GM12865 (cell line): ENCODE data around the gene PRUNE2.

Experiments used
- DNase-seq: peaks from one replicate; pipeline ENCODE4 v3.0.0; 2010; ENCODE audit warnings: low read depth
- H3K4me3 ChIP-seq: 2 replicates; pipeline ENCODE4 v1.5.1; 2011; ENCODE audit warnings: mild to moderate bottlenecking, low read depth, low read length, control low read depth
- CTCF ChIP-seq: IDR thresholded peaks from 2 replicates; pipeline ENCODE4 v1.5.1; 2011; ENCODE audit warnings: low read length, control low read depth, low read depth, inconsistent platforms; ENCODE audit not compliant: insufficient read depth; ENCODE audit errors: missing control alignments

The PRUNE2 gene

DNA sequence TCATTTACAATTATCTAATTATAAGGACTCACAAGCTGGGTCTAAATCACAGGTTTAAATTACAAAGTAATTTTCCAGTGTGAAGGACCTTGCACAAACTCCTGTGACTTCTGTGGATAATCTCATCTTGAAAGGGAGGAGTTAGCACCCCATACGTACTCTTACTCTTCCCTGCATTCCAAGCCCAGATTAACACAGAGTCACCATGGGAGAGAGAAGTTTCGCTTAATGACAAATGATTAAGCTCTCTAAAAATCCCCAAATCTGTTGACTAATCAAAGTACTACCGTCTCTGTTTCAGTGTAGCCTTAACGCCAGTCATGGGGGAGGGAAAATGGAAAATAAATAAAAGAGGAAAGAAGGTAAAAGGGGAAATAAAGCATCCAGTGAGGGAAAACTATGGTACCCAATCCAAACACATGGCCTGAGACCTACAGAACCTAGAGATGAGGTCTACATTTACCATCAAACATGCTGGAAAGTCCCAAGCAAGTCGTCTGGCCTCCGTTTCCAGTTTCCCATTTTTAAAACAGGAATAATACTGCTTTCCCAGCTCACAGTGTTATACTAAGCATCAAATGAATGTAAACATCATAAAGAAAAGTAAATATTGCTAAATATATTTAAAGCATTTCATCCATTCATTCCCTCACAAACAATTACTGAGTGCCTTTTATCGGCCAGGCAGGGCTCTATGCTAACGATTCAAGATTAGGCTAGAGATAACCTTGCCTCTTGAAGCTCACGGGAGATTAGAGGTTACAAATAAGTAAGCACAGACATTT lies 78.4 kb downstream of the PRUNE2 start:
- TF ChIP-seq CTCF = no peak
- DNase-seq = no peak
- H3K4me3 ChIP-seq = no peak overlapping the region

DNA sequence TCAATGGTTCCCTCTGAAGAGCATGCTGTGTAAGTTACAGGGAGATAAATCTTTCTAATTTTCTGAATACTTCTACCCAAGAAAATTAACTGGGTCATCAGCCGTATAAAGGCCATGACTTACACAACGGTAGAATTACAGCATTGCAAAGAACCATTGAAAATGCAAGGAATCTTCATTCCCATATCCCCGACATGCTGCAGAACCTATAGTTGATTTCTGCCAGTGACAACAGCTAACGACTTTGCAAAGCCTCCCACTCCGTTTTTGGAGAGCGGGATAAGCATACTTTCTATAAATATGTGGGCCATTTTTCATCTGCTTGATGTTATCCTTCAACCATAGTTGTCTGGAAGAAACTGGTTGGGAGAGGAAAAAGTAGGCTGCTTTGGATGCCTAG lies 85.5 kb downstream of the PRUNE2 start:
- H3K4me3 ChIP-seq = no peak overlapping the region
- DNase-seq = no peak
- no peak for TF ChIP-seq CTCF

DNA sequence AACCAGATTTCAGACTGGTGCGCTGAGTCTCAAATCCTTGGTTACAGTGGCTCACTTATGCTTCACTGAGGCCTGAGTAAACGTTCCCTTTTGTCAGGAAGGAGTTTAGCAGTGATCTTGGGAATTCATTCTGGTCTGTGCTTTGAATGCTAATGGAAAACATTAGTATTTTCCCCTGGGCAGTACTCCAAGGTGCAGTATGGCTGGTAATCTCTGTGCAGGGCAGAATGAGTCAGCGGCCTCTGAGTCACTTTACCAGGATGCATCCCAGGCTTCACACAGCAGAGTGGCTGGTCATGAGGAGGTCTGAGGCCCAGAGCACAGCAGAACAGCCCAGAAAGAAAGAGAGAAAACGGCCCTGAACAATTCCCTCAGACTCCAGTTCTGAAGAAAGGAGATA lies 87.6 kb downstream of the PRUNE2 start:
- no peak overlapping the region for H3K4me3 ChIP-seq
- DNase-seq = no peak
- TF ChIP-seq CTCF = no peak

DNA sequence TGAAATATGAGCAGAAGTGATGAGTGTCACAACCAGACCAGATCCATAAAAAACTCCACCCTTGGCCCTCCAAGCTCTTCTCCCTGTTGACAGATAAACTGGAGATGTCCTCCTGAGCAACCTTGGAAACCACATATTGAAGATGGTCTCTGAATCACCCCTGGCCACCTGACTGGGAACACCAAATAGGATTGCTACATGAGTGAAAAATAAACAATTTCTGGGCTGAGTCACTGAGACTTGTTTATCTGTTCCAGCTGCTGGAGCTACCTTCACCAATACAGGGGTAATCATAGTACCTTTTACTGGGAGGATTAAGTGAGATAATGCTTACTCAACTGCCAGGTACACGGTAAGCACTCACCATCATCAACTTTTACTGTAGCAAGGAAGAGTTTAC lies 88.4 kb downstream of the PRUNE2 start:
- DNase-seq = no peak
- H3K4me3 ChIP-seq = no peak overlapping the region
- TF ChIP-seq CTCF = no peak

- TF ChIP-seq CTCF = no peak
- no peak overlapping the region for H3K4me3 ChIP-seq
- no peak for DNase-seq
These were observed 93.3 kb downstream of the PRUNE2 start for GRCh38 chr9:76812591-76812990.

GRCh38 chr9:76810377-76810957 lies 95.4 kb downstream of the PRUNE2 start:
- DNase-seq = peak; percentile 69
- peak; percentile 83 for TF ChIP-seq CTCF
- no peak overlapping the region for H3K4me3 ChIP-seq
